Fibroblast of lung (primary cell): ENCODE results near the gene LHFPL2. TPM values are rescaled to one million over a fixed set of nuclear protein-coding genes. Genes with fewer than 3 reads are reported as not detected.
"Not testable (repeated sequence)": the region's sequence is repeated elsewhere in the genome, so short reads cannot be mapped to it uniquely, and the experiment has no call there.

ENCODE experiments used
- DNase-seq, 2 donors: peaks; one replicate each; pipeline versions ENCODE4 v3.0.0 to v3.0.0-alpha.2; 2010; ENCODE audit warnings: low read depth in 2 of 2
- H2AFZ ChIP-seq: 2 replicates; pipeline ENCODE4 v1.5.1; 2012; ENCODE audit warnings: low read length, control low read depth, inconsistent platforms
- H3K27ac ChIP-seq: 2 replicates; pipeline ENCODE4 v1.5.1; 2011; ENCODE audit warnings: low read length, control low read depth; ENCODE audit not compliant: insufficient read depth
- H3K27me3 ChIP-seq: 2 replicates; pipeline ENCODE4 v1.5.1; 2011; ENCODE audit warnings: mild to moderate bottlenecking, low read length; ENCODE audit not compliant: control insufficient read depth, insufficient read depth
- H3K36me3 ChIP-seq: 2 replicates; pipeline ENCODE4 v1.5.1; 2011; ENCODE audit warnings: low read length; ENCODE audit not compliant: control insufficient read depth, insufficient read depth
- H3K4me1 ChIP-seq: 2 replicates; pipeline ENCODE4 v1.5.1; 2011; ENCODE audit warnings: low read length; ENCODE audit not compliant: control insufficient read depth, insufficient read depth; ENCODE audit errors: extremely low read depth
- H3K4me2 ChIP-seq: 2 replicates; pipeline ENCODE4 v1.5.1; 2011; ENCODE audit warnings: low read length, control low read depth; ENCODE audit not compliant: insufficient read depth; ENCODE audit errors: extremely low read depth
- H3K4me3 ChIP-seq, 4 experiments: fragments of 200-600 bp in 1 of 4; sonication (generic) in 1 of 4; replicated peaks in 1 of 4; 2 replicates each; pipeline ENCODE4 v1.5.1; 2011 to 2016; ENCODE audit warnings: low read length in 4 of 4, low read depth in 3 of 4, mild to moderate bottlenecking in 3 of 4, control low read depth in 2 of 4, inconsistent platforms in 1 of 4, mixed read lengths in 1 of 4; ENCODE audit not compliant: insufficient read depth in 1 of 4; ENCODE audit errors: control extremely low read depth in 1 of 4
- H3K79me2 ChIP-seq: 2 replicates; pipeline ENCODE4 v1.5.1; 2012; ENCODE audit warnings: mild to moderate bottlenecking, low read length, inconsistent platforms; ENCODE audit not compliant: control insufficient read depth, insufficient read depth
- H3K9ac ChIP-seq: 2 replicates; pipeline ENCODE4 v1.5.1; 2011; ENCODE audit warnings: mild to moderate bottlenecking, low read length, control low read depth; ENCODE audit not compliant: insufficient read depth
- H3K9me3 ChIP-seq: 2 replicates; pipeline ENCODE4 v1.5.1; 2012; ENCODE audit warnings: low read depth, low read length; ENCODE audit not compliant: control insufficient read depth, insufficient read depth
- H4K20me1 ChIP-seq: 2 replicates; pipeline ENCODE4 v1.5.1; 2011; ENCODE audit warnings: low read length; ENCODE audit not compliant: control insufficient read depth, insufficient read depth; ENCODE audit errors: extremely low read depth
- CTCF ChIP-seq, 2 donors: IDR thresholded peaks in 1 of 2; conservative IDR thresholded peaks in 1 of 2; 1 replicate in 1 of 2; 2 replicates in 1 of 2; pipeline ENCODE4 v1.5.1; 2011 to 2012; ENCODE audit warnings: low read length in 2 of 2, control low read depth in 1 of 2, inconsistent platforms in 1 of 2, low read depth in 1 of 2, mild to moderate bottlenecking in 1 of 2
- EZH2 ChIP-seq: IDR thresholded peaks from 2 replicates; pipeline ENCODE4 v1.5.1; 2012; ENCODE audit warnings: low read length, control low read depth, mild to moderate bottlenecking; ENCODE audit errors: missing control alignments
- polyA plus RNA-seq, 2 donors: library from polyadenylated mRNA; depleted of rRNA in 1 of 2; stranded (reverse) in 1 of 2; unstranded in 1 of 2; fragments of >200 nt; gene quantifications; 2 replicates each; pipeline ENCODE4 v1.2.1, GENCODE V29; 2011 to 2012; ENCODE audit warnings: missing spikeins in 1 of 2
- total RNA-seq: library from RNA; depleted of rRNA; stranded (reverse); fragments of >200 nt; gene quantifications from 2 replicates; pipeline ENCODE4 v1.2.1, GENCODE V29; 2014

LHFPL2 gene
- total and polyA plus RNA-seq, 2 donors (not counting 1 experiment from before 2014, with no cell fraction given) = 13.7 to 51.4 TPM

- Histone ChIP-seq H3K79me2 (no peaks in the 10 kb centered on the region), H3K27me3 (no peaks in the 10 kb centered on the region), H2AFZ (no peak overlapping the region), H3K4me1 (no peaks in the 10 kb centered on the region), H3K4me2 (no peak overlapping the region), H3K9me3 (no peaks in the 10 kb centered on the region), H3K4me3 (no peak overlapping the region), H3K27ac (no peak overlapping the region), H3K9ac (no peak overlapping the region), H4K20me1 (no peaks in the 10 kb centered on the region), H3K36me3 (no peaks in the 10 kb centered on the region)
- TF ChIP-seq CTCF (conservative IDR thresholded peaks at IDR 0.05 in 1 of 2, IDR thresholded peaks at IDR 0.05 in 1 of 2; ENCODE audit: low read depth in 1 of 2, low read length in 2 of 2) = no peak
- TF ChIP-seq EZH2 = no peak
- no peak for DNase-seq
Observed at GRCh38 chr5:78689540-78690252, 41.1 kb upstream of the LHFPL2 start.

- not testable (repeated sequence) for H2AFZ ChIP-seq, H3K9ac ChIP-seq, H3K4me2 ChIP-seq, H4K20me1 ChIP-seq, H3K4me3 ChIP-seq, H3K9me3 ChIP-seq, DNase-seq, H3K4me1 ChIP-seq, H3K36me3 ChIP-seq, H3K27me3 ChIP-seq, H3K79me2 ChIP-seq, H3K27ac ChIP-seq
Observed at GRCh38 chr5:78687514-78687913, 38.9 kb upstream of the LHFPL2 start.

- H3K9me3 ChIP-seq, H3K79me2 ChIP-seq, H2AFZ ChIP-seq: not testable (repeated sequence)
Observed at GRCh38 chr5:78683905-78684304, 35.3 kb upstream of the LHFPL2 start.

GRCh38 chr5:78679905-78680304 is 31.3 kb upstream of the LHFPL2 start:
- DNase-seq = no peak
- Histone ChIP-seq H3K79me2 (no peaks in the 10 kb centered on the region), H3K4me3 (no peak overlapping the region), H3K27ac (no peak overlapping the region), H3K36me3 (no peaks in the 10 kb centered on the region), H3K4me2 (no peak overlapping the region), H3K27me3 (no peaks in the 10 kb centered on the region), H4K20me1 (no peaks in the 10 kb centered on the region), H3K9me3 (no peaks in the 10 kb centered on the region), H3K9ac (no peak overlapping the region), H3K4me1 (peaks cover 14% of the 10 kb centered on the region), H2AFZ (no peak overlapping the region)
- no peak for TF ChIP-seq CTCF (conservative IDR thresholded peaks at IDR 0.05 in 1 of 2, IDR thresholded peaks at IDR 0.05 in 1 of 2; ENCODE audit: low read depth in 1 of 2, low read length in 2 of 2)
- no peak for TF ChIP-seq EZH2

More at GRCh38 chr5:78683905-78684304, 35.3 kb upstream of the LHFPL2 start:
- not testable (repeated sequence) for H3K27me3 ChIP-seq, DNase-seq, H3K36me3 ChIP-seq, H4K20me1 ChIP-seq, H3K9ac ChIP-seq, H3K27ac ChIP-seq, H3K4me3 ChIP-seq, H3K4me2 ChIP-seq, H3K4me1 ChIP-seq
